ENCODE results near the gene MAFG.

DNA sequence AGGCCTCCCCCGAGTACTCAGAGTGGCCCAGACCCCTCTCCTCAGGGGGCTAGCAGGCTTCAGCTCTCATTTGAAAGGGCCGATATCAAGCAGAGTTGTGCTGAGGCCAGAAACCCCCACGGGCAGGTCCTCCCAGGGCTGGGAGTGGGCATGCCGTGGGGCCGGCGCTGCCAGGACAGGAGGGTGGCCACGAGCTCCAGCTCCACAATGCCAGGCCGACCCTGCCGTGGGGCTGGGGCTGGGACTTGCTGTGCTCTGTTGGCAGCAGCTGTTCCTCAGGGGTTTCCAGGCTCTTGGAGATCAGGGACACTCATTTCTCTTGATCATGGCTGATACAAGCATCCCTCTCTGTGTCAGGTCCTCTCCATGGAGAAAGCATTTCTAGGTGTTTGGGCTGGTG is 28.6 kb downstream of the MAFG start:
- TF ChIP-seq, protein P1, sequence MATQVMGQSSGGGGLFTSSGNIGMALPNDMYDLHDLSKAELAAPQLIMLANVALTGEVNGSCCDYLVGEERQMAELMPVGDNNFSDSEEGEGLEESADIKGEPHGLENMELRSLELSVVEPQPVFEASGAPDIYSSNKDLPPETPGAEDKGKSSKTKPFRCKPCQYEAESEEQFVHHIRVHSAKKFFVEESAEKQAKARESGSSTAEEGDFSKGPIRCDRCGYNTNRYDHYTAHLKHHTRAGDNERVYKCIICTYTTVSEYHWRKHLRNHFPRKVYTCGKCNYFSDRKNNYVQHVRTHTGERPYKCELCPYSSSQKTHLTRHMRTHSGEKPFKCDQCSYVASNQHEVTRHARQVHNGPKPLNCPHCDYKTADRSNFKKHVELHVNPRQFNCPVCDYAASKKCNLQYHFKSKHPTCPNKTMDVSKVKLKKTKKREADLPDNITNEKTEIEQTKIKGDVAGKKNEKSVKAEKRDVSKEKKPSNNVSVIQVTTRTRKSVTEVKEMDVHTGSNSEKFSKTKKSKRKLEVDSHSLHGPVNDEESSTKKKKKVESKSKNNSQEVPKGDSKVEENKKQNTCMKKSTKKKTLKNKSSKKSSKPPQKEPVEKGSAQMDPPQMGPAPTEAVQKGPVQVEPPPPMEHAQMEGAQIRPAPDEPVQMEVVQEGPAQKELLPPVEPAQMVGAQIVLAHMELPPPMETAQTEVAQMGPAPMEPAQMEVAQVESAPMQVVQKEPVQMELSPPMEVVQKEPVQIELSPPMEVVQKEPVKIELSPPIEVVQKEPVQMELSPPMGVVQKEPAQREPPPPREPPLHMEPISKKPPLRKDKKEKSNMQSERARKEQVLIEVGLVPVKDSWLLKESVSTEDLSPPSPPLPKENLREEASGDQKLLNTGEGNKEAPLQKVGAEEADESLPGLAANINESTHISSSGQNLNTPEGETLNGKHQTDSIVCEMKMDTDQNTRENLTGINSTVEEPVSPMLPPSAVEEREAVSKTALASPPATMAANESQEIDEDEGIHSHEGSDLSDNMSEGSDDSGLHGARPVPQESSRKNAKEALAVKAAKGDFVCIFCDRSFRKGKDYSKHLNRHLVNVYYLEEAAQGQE (IDR thresholded peaks at IDR 0.05; ENCODE audit: low read depth): no peak
- no peak for TF ChIP-seq EP300 (IDR thresholded peaks at IDR 0.05; ENCODE audit: borderline replicate concordance)
- no peak for TF ChIP-seq RAD21 (IDR thresholded peaks at IDR 0.05; ENCODE audit: low read depth)
- TF ChIP-seq CREB1 (IDR thresholded peaks at IDR 0.05; ENCODE audit: low read depth): no peak
- TF ChIP-seq, protein P2, sequence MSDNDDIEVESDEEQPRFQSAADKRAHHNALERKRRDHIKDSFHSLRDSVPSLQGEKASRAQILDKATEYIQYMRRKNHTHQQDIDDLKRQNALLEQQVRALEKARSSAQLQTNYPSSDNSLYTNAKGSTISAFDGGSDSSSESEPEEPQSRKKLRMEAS (IDR thresholded peaks at IDR 0.05): no peak
- TF ChIP-seq YY1 (IDR thresholded peaks at IDR 0.05; ENCODE audit: low read depth): no peak
- TF ChIP-seq, protein P3, sequence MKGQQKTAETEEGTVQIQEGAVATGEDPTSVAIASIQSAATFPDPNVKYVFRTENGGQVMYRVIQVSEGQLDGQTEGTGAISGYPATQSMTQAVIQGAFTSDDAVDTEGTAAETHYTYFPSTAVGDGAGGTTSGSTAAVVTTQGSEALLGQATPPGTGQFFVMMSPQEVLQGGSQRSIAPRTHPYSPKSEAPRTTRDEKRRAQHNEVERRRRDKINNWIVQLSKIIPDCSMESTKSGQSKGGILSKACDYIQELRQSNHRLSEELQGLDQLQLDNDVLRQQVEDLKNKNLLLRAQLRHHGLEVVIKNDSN (IDR thresholded peaks at IDR 0.05): no peak
- TF ChIP-seq TEAD4 (IDR thresholded peaks at IDR 0.05): no peak
- TF ChIP-seq FOXM1 (IDR thresholded peaks at IDR 0.05; ENCODE audit: borderline replicate concordance, low read depth): no peak
- no peak for TF ChIP-seq CEBPB (IDR thresholded peaks at IDR 0.05)
- TF ChIP-seq NFIC (IDR thresholded peaks at IDR 0.05): no peak

All from Ishikawa (cell line).